K562 (cell line): ENCODE measurements around the gene ORC2. TPM values are rescaled to one million over a fixed set of nuclear protein-coding genes. Genes with fewer than 3 reads are reported as not detected.

Experiments
- BRD9 ChIP-seq: fragments of 450-650 bp; IDR thresholded peaks from 2 replicates; pipeline ENCODE4 v1.6.1; 2018; ENCODE audit warnings: low read depth; ENCODE audit not compliant: partially characterized antibody
- CCNT2 ChIP-seq: IDR thresholded peaks from 2 replicates; pipeline ENCODE4 v1.6.1; 2011; ENCODE audit warnings: borderline replicate concordance, low read depth, mild to moderate bottlenecking, moderate library complexity, mixed read lengths, low read length; ENCODE audit not compliant: insufficient read length; ENCODE audit errors: extremely low read depth
- ELF2 ChIP-seq: fragments of 250-450 bp; sonication (Bioruptor Pico); IDR thresholded peaks from 2 replicates; pipeline ENCODE4 v1.5.0; 2021; ENCODE audit warnings: mild to moderate bottlenecking
- ELF4 ChIP-seq: fragments of 450-650 bp; formaldehyde crosslinking; IDR thresholded peaks from 2 replicates; pipeline ENCODE4 v1.4.0; 2022; ENCODE audit warnings: missing genetic modification characterization
- ESRRB ChIP-seq: fragments of 250-450 bp; sonication (Bioruptor Pico); IDR thresholded peaks from 2 replicates; pipeline ENCODE4 v1.5.0; 2020; ENCODE audit warnings: mild to moderate bottlenecking, moderate library complexity, borderline replicate concordance
- FOS ChIP-seq: IDR thresholded peaks from 3 replicates; pipeline ENCODE4 v1.6.1; 2011; ENCODE audit not compliant: insufficient read length; ENCODE audit errors: extremely low read depth
- JUN ChIP-seq, 2 experiments: sonication (generic) in 1 of 2; formaldehyde crosslinking in 1 of 2; IDR thresholded peaks; 2 replicates each; pipeline versions ENCODE4 v1.6.1 to v1.8.0; 2012 to 2022; ENCODE audit warnings: borderline replicate concordance in 2 of 2, mild to moderate bottlenecking in 2 of 2, improper control_type of control experiment in 1 of 2, low read depth in 1 of 2, low read length in 1 of 2, missing genetic modification reagents in 1 of 2
- RFX5 ChIP-seq: IDR thresholded peaks from 2 replicates; pipeline ENCODE4 v1.6.1; 2011; ENCODE audit warnings: low read depth, mild to moderate bottlenecking, improper control_type of control experiment, low read length
- SIN3B ChIP-seq: fragments of 450-650 bp; IDR thresholded peaks from 2 replicates; pipeline ENCODE4 v1.6.1; 2017; ENCODE audit warnings: low read depth, mild to moderate bottlenecking, moderate library complexity
- SREBF2 ChIP-seq: sonication (generic); formaldehyde crosslinking; IDR thresholded peaks from 2 replicates; pipeline ENCODE4 v1.4.0; 2020; ENCODE audit warnings: mild to moderate bottlenecking, missing genetic modification reagents
- SRSF1 ChIP-seq: fragments of 200-400 bp; formaldehyde crosslinking; IDR thresholded peaks from 2 replicates; pipeline ENCODE4 v1.6.1; 2017; ENCODE audit warnings: mild to moderate bottlenecking, low read depth, low read length, moderate library complexity
- TARDBP ChIP-seq: fragments of 450-650 bp; IDR thresholded peaks from 2 replicates; pipeline ENCODE4 v1.6.1; 2016
- ZC3H4 ChIP-seq: sonication (generic); formaldehyde crosslinking; IDR thresholded peaks from 2 replicates; pipeline ENCODE4 v1.9.0; 2021; ENCODE audit warnings: missing genetic modification reagents, borderline replicate concordance
- ZNF707 ChIP-seq: fragments of 250-450 bp; sonication (Bioruptor Pico); conservative IDR thresholded peaks from 2 replicates; pipeline ENCODE4 v1.8.0; 2022; ENCODE audit warnings: inconsistent platforms, mild to moderate bottlenecking, moderate library complexity
- polyA plus RNA-seq, 8 experiments: library from polyadenylated mRNA; depleted of rRNA in 4 of 8; stranded (reverse) in 5 of 8; unstranded in 3 of 8; fragments of >200 nt; fragmentation: Nextera tagmentation in 2 of 8; fragmentation: Illumina TruSeq in 1 of 8; extraction: Ambion mirVana in 2 of 8; extraction: Trizol in 1 of 8; gene quantifications; 2 replicates each; pipeline versions ENCODE4 v1.2.1 to v1.2.3, GENCODE V29; 2011 to 2014; ENCODE audit warnings: inconsistent platforms in 1 of 8, missing spikeins in 1 of 8
- total RNA-seq, 7 experiments: library from RNA; depleted of rRNA in 6 of 7; stranded (reverse); fragments of >200 nt in 6 of 7; fragmentation: Illumina TruSeq in 2 of 7; extraction: Trizol in 2 of 7; gene quantifications; 2 replicates each; pipeline versions ENCODE4 v1.2.1 to v1.2.3, GENCODE V29; 2011 to 2021; ENCODE audit warnings: low replicate concordance in 1 of 7
- TF ChIP-seq, protein P1 (sequence below): fragments of 250-450 bp; sonication (Bioruptor Pico); IDR thresholded peaks from 2 replicates; pipeline ENCODE4 v1.8.0; 2022; ENCODE audit warnings: moderate library complexity, mild to moderate bottlenecking, inconsistent platforms
- TF ChIP-seq, protein P2 (sequence below): fragments of 450-650 bp; IDR thresholded peaks from 2 replicates; pipeline ENCODE4 v1.6.1; 2017; ENCODE audit warnings: mild to moderate bottlenecking, moderate library complexity
- TF ChIP-seq, protein P3 (sequence below): sonication (generic); formaldehyde crosslinking; IDR thresholded peaks from 2 replicates; pipeline ENCODE4 v1.8.0; 2022; ENCODE audit warnings: missing genetic modification reagents, mild to moderate bottlenecking, moderate library complexity, borderline replicate concordance
- TF ChIP-seq, protein P4 (sequence below): sonication (generic); formaldehyde crosslinking; IDR thresholded peaks from 2 replicates; pipeline ENCODE4 v1.8.0; 2022; ENCODE audit warnings: missing genetic modification reagents, mild to moderate bottlenecking, borderline replicate concordance
- TF ChIP-seq, protein P5 (sequence below): fragments of 450-650 bp; IDR thresholded peaks from 2 replicates; pipeline ENCODE4 v1.7.0; 2016; ENCODE audit warnings: borderline replicate concordance

ORC2 gene
- total and polyA plus RNA-seq, 9 of the 15 experiments (the other 6 are each of a cell fraction or from before 2014, with no cell fraction given), result 5.6 to 41.1 (median 19.0) TPM

DNA sequence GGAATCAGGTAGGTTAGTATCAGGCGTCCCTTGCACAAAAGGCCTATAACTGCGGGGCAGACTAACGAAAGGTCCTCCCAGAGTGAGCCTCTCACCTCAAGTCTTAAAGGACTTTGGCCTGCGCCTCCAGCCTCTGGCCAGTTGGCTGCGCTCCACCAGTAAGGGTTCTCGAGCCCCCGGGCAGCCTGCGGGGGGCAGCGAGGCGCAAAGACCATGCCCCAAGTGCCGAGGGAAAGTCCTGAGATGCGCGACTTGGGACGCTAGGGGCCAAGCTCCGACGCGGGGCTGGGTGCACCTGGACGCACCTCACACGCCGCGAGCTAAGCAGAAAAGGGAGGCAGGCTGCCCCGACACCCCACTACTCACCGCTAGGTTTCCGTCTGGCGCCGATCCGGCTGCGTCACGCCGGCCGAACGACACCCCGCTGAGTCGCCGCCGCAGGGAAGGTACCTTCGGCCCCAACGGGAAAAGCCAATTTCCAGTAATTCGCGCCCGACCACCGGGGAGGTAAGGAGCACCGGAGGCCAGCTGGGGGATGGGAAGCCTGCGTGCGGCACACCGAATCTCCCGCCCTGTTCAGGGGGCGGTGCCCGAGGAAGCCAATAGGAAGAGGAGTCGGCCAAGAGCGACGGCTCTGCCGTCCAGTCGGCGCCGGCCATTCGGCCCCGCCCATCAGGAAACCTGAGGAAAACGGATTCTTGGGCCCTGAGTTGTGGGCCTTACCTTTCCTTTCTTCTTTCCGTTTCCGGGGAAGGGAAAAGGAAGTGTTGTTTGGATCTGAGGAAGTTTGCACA is at the start of gene ORC2 (continued):
- TF ChIP-seq, protein P1, sequence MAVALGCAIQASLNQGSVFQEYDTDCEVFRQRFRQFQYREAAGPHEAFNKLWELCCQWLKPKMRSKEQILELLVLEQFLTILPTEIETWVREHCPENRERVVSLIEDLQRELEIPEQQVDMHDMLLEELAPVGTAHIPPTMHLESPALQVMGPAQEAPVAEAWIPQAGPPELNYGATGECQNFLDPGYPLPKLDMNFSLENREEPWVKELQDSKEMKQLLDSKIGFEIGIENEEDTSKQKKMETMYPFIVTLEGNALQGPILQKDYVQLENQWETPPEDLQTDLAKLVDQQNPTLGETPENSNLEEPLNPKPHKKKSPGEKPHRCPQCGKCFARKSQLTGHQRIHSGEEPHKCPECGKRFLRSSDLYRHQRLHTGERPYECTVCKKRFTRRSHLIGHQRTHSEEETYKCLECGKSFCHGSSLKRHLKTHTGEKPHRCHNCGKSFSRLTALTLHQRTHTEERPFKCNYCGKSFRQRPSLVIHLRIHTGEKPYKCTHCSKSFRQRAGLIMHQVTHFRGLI (CRISPR knock-in tag), result no peak
- TF ChIP-seq ZNF707 (CRISPR knock-in tag) (no peak), BRD9 (peak; percentile 62), ELF2 (no peak), SRSF1 (no peak), ESRRB (CRISPR knock-in tag) (no peak), CCNT2 (peak; percentile 14), TARDBP (no peak), ELF4 (CRISPR knock-in tag) (no peak), SIN3B (no peak), JUN (IDR thresholded peaks at IDR 0.05; ENCODE audit: borderline replicate concordance, low read depth, low read length) (no peak), JUN (CRISPR knock-in tag; IDR thresholded peaks at IDR 0.05; ENCODE audit: borderline replicate concordance) (no peak), RFX5 (no peak), ZC3H4 (no peak), FOS (peak; percentile 89), SREBF2 (CRISPR knock-in tag) (0 out of 2 replicates have a peak, but pooled peaks have one; percentile 28)
- TF ChIP-seq, protein P2, sequence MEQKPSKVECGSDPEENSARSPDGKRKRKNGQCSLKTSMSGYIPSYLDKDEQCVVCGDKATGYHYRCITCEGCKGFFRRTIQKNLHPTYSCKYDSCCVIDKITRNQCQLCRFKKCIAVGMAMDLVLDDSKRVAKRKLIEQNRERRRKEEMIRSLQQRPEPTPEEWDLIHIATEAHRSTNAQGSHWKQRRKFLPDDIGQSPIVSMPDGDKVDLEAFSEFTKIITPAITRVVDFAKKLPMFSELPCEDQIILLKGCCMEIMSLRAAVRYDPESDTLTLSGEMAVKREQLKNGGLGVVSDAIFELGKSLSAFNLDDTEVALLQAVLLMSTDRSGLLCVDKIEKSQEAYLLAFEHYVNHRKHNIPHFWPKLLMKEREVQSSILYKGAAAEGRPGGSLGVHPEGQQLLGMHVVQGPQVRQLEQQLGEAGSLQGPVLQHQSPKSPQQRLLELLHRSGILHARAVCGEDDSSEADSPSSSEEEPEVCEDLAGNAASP, result no peak
- TF ChIP-seq, protein P3, sequence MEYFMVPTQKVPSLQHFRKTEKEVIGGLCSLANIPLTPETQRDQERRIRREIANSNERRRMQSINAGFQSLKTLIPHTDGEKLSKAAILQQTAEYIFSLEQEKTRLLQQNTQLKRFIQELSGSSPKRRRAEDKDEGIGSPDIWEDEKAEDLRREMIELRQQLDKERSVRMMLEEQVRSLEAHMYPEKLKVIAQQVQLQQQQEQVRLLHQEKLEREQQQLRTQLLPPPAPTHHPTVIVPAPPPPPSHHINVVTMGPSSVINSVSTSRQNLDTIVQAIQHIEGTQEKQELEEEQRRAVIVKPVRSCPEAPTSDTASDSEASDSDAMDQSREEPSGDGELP (CRISPR knock-in tag), result peak; percentile 87
- TF ChIP-seq, protein P4, sequence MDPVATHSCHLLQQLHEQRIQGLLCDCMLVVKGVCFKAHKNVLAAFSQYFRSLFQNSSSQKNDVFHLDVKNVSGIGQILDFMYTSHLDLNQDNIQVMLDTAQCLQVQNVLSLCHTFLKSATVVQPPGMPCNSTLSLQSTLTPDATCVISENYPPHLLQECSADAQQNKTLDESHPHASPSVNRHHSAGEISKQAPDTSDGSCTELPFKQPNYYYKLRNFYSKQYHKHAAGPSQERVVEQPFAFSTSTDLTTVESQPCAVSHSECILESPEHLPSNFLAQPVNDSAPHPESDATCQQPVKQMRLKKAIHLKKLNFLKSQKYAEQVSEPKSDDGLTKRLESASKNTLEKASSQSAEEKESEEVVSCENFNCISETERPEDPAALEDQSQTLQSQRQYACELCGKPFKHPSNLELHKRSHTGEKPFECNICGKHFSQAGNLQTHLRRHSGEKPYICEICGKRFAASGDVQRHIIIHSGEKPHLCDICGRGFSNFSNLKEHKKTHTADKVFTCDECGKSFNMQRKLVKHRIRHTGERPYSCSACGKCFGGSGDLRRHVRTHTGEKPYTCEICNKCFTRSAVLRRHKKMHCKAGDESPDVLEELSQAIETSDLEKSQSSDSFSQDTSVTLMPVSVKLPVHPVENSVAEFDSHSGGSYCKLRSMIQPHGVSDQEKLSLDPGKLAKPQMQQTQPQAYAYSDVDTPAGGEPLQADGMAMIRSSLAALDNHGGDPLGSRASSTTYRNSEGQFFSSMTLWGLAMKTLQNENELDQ (CRISPR knock-in tag), result no peak
- TF ChIP-seq, protein P5, sequence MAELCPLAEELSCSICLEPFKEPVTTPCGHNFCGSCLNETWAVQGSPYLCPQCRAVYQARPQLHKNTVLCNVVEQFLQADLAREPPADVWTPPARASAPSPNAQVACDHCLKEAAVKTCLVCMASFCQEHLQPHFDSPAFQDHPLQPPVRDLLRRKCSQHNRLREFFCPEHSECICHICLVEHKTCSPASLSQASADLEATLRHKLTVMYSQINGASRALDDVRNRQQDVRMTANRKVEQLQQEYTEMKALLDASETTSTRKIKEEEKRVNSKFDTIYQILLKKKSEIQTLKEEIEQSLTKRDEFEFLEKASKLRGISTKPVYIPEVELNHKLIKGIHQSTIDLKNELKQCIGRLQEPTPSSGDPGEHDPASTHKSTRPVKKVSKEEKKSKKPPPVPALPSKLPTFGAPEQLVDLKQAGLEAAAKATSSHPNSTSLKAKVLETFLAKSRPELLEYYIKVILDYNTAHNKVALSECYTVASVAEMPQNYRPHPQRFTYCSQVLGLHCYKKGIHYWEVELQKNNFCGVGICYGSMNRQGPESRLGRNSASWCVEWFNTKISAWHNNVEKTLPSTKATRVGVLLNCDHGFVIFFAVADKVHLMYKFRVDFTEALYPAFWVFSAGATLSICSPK, result no peak
